ENCODE results near the gene RAD51B.

DNA sequence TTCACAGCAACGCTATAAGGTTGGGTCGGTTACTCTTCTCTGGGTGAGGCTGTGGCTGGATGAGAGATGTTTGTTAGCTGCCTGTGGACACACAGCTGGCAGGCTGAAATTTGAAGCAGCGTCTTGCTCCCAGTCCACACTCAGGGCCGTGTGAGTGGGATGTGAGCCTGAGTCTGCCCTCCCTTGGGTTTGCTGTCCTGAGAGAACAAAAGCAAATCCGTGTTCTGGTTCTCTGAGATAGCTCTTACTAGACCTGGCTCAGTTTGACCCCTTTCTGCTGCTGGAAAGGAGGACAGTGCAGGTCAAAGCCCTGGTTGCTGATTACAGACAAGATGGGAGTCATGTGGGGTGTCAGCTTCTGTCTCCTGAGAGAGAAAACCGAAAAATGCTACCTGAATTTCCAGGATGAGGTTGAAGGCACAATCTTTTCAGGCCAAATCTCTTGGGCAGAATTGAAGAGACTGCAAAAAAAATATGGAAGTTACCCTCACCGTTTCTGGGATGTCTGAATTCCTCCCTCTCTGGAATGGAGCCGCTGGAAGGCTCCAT, 702.5 kb downstream of the RAD51B start:
- TF ChIP-seq POLR2A (IDR thresholded peaks at IDR 0.05; ENCODE audit: low read depth, low read length) (no peak), POLR2AphosphoS5 (IDR thresholded peaks at IDR 0.05; ENCODE audit: low read depth, low read length) (no peak), TAF1 (IDR thresholded peaks at IDR 0.05; ENCODE audit: low read depth, low read length) (no peak)

Measured in GM12891 (cell line).